Measurements from ENCODE around the gene TCOF1.

Gene TCOF1

GRCh38 chr5:150376799-150377771 lies 19.6 kb downstream of the TCOF1 start:
- no peak overlapping the region for H3K27ac ChIP-seq
- TF ChIP-seq ZFX (IDR thresholded peaks at IDR 0.05; ENCODE audit: borderline replicate concordance) (no peak), CTCF (IDR thresholded peaks at IDR 0.05) (no peak)

GRCh38 chr5:150377964-150378694 lies 20.6 kb downstream of the TCOF1 start:
- TF ChIP-seq ZFX (IDR thresholded peaks at IDR 0.05; ENCODE audit: borderline replicate concordance) (no peak), CTCF (IDR thresholded peaks at IDR 0.05) (no peak)
- H3K27ac ChIP-seq = no peak overlapping the region

- H3K27ac ChIP-seq = no peak overlapping the region
- TF ChIP-seq CTCF (IDR thresholded peaks at IDR 0.05) (no peak), ZFX (IDR thresholded peaks at IDR 0.05; ENCODE audit: borderline replicate concordance) (no peak)
Observed at GRCh38 chr5:150384701-150385100, 27.2 kb downstream of the TCOF1 start.

GRCh38 chr5:150386024-150386855 lies 28.7 kb downstream of the TCOF1 start:
- H3K27ac ChIP-seq = no peak overlapping the region
- no peak for TF ChIP-seq CTCF (IDR thresholded peaks at IDR 0.05)
- TF ChIP-seq ZFX (IDR thresholded peaks at IDR 0.05; ENCODE audit: borderline replicate concordance) = no peak

GRCh38 chr5:150389531-150390266 lies 32.2 kb downstream of the TCOF1 start:
- H3K27ac ChIP-seq = no peak overlapping the region
- TF ChIP-seq ZFX (IDR thresholded peaks at IDR 0.05; ENCODE audit: borderline replicate concordance) (no peak), CTCF (IDR thresholded peaks at IDR 0.05) (no peak)

- TF ChIP-seq ZFX (IDR thresholded peaks at IDR 0.05; ENCODE audit: borderline replicate concordance) = no peak
- TF ChIP-seq CTCF (IDR thresholded peaks at IDR 0.05) = no peak
- no peak overlapping the region for H3K27ac ChIP-seq
Observed at GRCh38 chr5:150391064-150391834, 33.8 kb downstream of the TCOF1 start.
